ENCODE results near the gene GDF11.

GDF11 gene

GRCh38 chr12:55723516-55724225 is 19.3 kb upstream of the GDF11 start:
- DNase-seq (ENCODE audit: low read depth in 2 of 2): no peak

GRCh38 chr12:55724226-55724939 is 18.5 kb upstream of the GDF11 start:
- DNase-seq (ENCODE audit: low read depth in 2 of 2): no peak

- DNase-seq (ENCODE audit: low read depth in 2 of 2): no peak
Observed at GRCh38 chr12:55724940-55725309, 18.0 kb upstream of the GDF11 start.

GRCh38 chr12:55725556-55725955 is 17.4 kb upstream of the GDF11 start:
- DNase-seq (ENCODE audit: low read depth in 2 of 2): no peak

- no peak for DNase-seq (ENCODE audit: low read depth in 2 of 2)
Observed at GRCh38 chr12:55726971-55727370, 16.0 kb upstream of the GDF11 start.

GRCh38 chr12:55727643-55728185 is 15.2 kb upstream of the GDF11 start:
- no peak for DNase-seq (ENCODE audit: low read depth in 2 of 2)

GRCh38 chr12:55728186-55728938 is 14.6 kb upstream of the GDF11 start:
- DNase-seq (ENCODE audit: low read depth in 2 of 2): no peak

- DNase-seq (ENCODE audit: low read depth in 2 of 2): peak; percentile 63 to 64
Observed at GRCh38 chr12:55728939-55729818, 13.7 kb upstream of the GDF11 start, which contains the start of gene CD63. CD63 (minus strand) TSS chr12:55729009; CDS start chr12:55728341, 668 bp downstream.

GRCh38 chr12:55729819-55730818 is 12.8 kb upstream of the GDF11 start:
- DNase-seq (ENCODE audit: low read depth in 2 of 2): no peak

- DNase-seq (ENCODE audit: low read depth in 2 of 2): no peak
Observed at GRCh38 chr12:55732288-55732687, 10.6 kb upstream of the GDF11 start.

- no peak for DNase-seq (ENCODE audit: low read depth in 2 of 2)
Observed at GRCh38 chr12:55733021-55733555, 9.8 kb upstream of the GDF11 start.

- DNase-seq (ENCODE audit: low read depth in 2 of 2): no peak
Observed at GRCh38 chr12:55733858-55734257, 9.1 kb upstream of the GDF11 start.

- no peak for DNase-seq (ENCODE audit: low read depth in 2 of 2)
Observed at GRCh38 chr12:55734595-55734994, 8.3 kb upstream of the GDF11 start.

GRCh38 chr12:55736076-55736475 is 6.8 kb upstream of the GDF11 start:
- DNase-seq (ENCODE audit: low read depth in 2 of 2): no peak

- DNase-seq (ENCODE audit: low read depth in 2 of 2): no peak
Observed at GRCh38 chr12:55736780-55737580, 5.9 kb upstream of the GDF11 start.

GRCh38 chr12:55737581-55738122 is 5.3 kb upstream of the GDF11 start:
- no peak for DNase-seq (ENCODE audit: low read depth in 2 of 2)

GRCh38 chr12:55738123-55739024 is 4.5 kb upstream of the GDF11 start:
- DNase-seq (ENCODE audit: low read depth in 2 of 2): peak in 1 of 2 donors; percentile 52

GRCh38 chr12:55739025-55739378 is 3.9 kb upstream of the GDF11 start:
- no peak for DNase-seq (ENCODE audit: low read depth in 2 of 2)

Measured in activated CD8-positive, alpha-beta memory T cell treated with anti-CD3 and anti-CD28 coated beads for 4 hours (primary cell).